Measurements from ENCODE around the gene CACNA1H.
"Not testable (repeated sequence)": the region's sequence is repeated elsewhere in the genome, so short reads cannot be mapped to it uniquely, and the experiment has no call there.

CACNA1H gene

GRCh38 chr16:1262210-1262845 lies 109.4 kb downstream of the CACNA1H start:
- no peak for DNase-seq (ENCODE audit: extremely low read depth in 1 of 2, low read depth in 1 of 2)

DNA sequence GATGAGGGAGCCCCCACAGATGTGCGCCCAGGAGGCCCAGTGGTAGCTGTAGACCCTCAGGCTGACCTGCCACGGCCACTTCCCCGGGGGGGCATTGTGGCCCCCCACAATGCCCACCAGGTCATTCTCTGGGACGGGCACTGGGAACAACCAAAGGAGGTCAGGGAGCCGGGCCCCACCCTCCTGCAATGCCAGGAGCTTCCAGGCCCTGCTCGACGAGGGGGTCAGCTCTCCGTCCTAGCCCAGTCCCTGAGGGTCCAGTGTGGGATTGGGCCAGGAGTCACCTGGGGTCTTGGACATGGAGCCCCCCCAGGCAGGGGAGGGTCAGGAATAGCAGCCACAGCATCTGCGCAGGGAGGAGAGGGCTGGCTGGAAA lies 109.9 kb downstream of the CACNA1H start:
- no peak for DNase-seq (ENCODE audit: extremely low read depth in 1 of 2, low read depth in 1 of 2)

DNA sequence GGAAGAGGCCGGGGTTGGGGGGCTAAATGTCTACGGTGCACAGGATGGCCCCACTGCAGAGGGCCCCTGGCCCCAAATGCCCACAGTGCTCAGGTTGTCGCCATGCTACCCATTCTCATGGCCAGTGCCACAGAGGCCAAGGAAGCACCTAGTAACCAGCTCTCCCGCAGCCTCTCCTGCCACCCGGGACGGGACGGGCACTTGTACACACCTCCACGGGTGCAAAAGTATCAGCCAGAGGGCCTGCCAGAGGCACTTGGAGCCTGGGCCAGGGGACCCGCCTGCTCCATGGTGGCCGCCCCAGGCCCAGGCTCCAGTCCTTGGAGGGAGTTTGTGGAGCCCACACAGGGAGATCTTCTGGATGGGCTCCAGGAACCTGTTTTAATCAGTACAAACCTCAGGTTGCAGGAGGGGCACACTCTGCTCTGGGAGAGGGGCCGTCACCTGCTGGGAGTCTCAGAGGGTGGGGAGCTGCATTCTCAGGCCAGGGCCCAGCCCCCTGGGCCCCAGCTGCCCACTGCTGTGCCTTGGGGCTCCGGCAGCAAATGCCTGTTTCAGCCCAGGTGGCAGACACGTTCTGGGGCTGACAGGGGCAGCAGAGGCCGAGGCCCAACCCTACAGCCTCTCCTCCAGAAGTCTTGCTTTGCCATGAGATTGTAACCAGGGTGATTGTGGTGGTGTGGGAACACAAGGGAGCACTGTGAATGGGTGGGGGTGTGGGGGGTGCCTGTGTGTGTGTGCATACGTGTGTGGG lies 110.9 kb downstream of the CACNA1H start:
- no peak for DNase-seq (ENCODE audit: extremely low read depth in 1 of 2, low read depth in 1 of 2)

DNA sequence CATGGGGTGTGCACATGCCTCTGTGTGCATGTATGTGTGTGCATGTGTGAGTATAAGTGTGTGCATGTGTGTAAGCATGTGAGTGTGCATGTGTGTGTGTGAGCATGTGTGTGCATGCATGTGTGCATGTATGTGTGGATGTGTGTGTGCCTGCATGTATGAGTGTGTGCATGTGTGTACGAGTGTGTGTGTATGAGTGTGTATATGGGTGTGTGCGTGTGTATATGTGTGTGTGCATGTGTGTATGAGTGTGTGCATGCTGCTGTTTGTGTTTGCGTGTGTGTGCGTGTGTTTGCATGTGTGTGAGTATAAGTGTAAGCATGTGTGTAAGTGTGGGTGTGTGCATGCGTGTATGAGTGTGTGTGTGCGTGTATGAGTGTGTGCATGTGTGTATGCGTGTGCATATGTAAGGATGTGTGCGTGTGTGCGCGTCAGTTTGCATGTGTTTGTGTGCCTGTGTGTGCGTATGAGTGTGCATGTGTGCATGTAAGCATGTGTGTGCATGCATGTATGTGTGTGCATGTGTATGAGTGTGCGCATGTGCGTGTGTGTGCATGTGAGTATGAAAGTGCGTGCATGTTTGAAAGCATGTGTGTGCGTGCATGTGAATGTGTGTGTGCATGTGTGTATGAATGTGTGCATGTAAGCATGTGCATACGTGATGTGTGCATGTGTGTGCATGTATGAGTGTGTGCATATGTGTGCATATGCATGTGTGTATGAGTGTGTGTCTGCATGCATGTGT lies 111.6 kb downstream of the CACNA1H start:
- DNase-seq (ENCODE audit: extremely low read depth in 1 of 2, low read depth in 1 of 2) = no peak

DNA sequence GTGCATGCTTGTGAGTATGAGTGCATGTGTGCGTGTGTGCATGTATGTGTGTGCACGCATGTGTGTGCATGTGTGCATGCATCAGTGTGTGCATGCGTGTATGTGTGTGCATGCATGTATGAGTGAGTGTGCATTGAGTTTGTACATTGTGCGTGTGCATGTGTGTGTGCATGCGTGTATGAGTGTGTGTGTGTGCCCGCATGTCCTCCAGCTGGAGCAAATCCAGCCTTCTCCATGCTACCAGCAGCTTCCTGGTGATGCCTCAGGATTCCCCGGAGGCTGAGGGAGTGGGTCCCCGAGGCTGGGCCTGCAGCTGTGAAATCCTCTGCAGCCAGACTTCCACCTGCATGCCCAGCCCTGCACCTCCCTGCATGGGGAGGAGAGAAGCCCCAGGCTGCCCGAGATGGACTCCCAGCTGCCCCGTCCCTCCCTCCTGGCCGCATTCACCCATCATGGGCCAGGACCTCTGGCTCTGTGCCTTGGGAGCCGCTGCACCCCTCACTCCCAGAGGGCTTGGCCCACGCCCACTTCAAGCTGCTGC lies 112.3 kb downstream of the CACNA1H start:
- DNase-seq (ENCODE audit: extremely low read depth in 1 of 2, low read depth in 1 of 2) = no peak

DNA sequence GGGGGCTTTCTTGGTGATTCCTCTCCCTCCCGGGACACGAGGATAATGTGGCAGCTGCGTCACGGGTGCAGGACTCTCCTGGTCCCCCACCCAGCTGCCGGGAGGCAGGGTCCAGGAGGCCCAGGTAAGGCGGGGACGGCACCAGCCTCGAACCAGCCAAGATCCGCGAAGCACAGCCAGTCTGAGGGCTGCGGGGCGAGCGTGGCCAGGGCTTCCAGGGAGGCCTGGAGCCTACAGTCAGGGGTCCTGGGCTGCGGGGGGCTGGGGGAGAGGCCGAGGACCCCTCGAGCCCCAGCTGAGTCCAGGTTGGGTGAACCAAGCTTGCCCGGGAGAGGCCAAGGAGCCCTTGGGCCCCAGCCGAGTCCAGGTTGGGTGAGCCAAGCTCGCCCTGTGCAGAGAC lies 112.9 kb downstream of the CACNA1H start:
- no peak for DNase-seq (ENCODE audit: extremely low read depth in 1 of 2, low read depth in 1 of 2)

GRCh38 chr16:1269418-1269817 lies 116.5 kb downstream of the CACNA1H start:
- not testable (repeated sequence) for DNase-seq (ENCODE audit: extremely low read depth in 1 of 2, low read depth in 1 of 2)

DNA sequence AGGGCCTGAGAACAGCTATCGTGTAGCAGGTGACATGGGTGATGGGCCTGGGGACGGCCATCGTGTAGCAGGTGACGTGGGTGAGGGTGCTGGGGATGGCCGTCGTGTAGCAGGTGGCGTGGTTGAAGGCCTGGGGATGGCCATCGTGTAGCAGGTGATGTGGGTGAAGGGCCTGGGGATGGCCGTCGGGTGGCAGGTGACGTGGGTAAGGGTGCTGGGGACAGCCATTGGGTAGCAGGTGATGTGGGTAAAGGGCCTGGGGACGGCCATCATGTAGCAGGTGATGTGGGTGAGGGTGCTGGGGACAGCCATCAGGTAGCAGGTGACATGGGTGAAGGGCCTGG lies 118.4 kb downstream of the CACNA1H start:
- no peak for DNase-seq (ENCODE audit: extremely low read depth in 1 of 2, low read depth in 1 of 2)
